HG03095 (cell line): ENCODE data around the gene ARHGDIA.

Experiments used
- ATAC-seq: cut with Tn5 transposase; IDR thresholded peaks from one replicate; pipeline ENCODE4 v1.9.1; 2021; ENCODE audit warnings: moderate library complexity; ENCODE audit not compliant: unreplicated experiment

The ARHGDIA gene

DNA sequence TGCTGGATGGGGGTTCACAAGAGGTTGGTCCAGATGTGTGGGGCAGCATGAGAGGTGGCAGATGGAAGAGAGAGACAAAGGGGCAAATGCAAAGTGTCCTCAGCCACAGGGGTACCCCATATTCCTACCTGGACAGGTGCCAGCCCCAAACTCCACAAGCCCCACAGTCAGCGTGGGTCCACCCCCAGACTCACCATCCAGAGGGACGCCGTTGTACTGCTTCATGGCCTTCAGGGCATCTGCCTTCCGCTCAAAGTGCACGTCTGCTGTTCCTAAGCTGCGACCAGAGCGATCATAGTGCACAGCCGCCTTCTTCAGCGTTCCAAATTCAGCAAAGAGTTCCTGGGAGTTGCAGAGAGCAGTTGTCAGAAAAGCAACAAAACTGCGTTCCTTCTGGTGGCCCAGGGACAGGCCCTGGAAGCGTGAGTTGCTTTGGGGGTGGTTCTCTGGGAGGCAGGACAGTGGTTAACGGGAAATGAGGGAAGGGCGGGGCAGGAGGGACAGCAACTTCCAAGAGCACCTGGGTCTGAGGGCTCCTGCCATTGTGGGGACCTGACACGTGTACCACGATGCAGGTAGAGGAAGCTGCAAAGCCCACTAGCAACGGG is 18.0 kb upstream of the ARHGDIA start:
- no peak for ATAC-seq

DNA sequence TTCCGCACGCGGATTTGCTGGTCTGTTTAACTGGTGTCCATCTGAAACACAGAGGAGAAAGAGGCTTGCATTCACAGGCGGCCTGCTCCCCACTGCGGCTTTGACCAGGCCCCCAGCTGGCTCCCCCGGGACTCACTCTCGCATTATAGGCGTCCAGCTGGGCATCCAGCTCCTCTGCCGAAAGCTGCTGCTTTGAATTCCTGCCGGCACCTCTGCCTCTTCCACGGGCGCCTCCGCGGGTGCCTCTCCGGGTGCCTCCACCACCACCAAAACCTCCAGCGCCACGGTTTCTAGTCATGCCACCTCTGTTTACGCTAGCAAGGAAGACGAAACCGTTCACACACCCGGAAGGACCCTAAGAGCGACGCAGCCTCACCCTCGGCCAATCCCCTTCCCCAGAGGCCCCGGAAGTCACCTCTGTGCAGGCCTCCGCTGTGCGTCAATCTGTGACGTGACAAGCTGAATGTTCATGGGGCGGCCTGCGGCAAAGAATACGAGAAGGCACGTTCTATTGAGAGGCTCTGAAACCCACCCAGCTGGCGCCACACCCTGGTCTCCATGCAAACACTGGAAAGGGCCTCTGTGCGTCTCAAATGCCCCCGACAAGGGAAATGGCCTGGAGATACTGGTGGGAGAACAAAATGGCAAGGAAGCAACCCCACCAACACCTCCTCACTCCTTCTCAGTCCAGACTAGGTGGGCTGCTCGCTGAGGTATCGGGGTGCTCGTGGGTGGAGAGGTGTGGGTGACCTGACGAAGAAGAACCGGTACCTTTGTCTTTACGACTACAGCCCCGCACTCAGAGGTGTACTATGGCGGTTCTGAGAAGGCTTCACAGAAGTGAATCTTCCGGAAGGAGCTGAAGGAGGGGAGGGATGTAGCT is 17.2 kb upstream of the ARHGDIA start:
- no peak for ATAC-seq

GRCh38 chr17:81885869-81886548 is 14.9 kb upstream of the ARHGDIA start:
- no peak for ATAC-seq

DNA sequence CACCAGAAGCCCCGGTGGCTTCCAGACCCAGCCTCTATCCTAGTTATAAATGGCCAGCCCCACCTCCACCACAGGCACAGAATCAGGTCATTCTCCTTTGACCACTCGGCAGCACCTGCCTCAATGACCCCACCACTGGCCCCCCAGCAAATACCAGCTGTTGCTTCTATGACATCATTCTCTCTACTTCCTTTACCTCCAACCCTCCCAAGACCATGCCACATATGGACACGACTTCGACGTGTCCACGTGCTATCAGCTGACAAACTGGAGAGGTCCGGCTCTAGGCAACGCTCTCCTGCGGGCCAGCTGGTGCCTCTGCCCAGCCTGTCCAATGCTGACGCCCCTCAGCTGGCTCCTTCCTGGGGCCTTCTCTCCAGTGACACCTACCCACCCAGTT is 14.3 kb upstream of the ARHGDIA start:
- no peak for ATAC-seq

- ATAC-seq: no peak
These were observed 13.8 kb upstream of the ARHGDIA start for GRCh38 chr17:81884968-81885367.

GRCh38 chr17:81884520-81884919 is 13.4 kb upstream of the ARHGDIA start:
- ATAC-seq: no peak

DNA sequence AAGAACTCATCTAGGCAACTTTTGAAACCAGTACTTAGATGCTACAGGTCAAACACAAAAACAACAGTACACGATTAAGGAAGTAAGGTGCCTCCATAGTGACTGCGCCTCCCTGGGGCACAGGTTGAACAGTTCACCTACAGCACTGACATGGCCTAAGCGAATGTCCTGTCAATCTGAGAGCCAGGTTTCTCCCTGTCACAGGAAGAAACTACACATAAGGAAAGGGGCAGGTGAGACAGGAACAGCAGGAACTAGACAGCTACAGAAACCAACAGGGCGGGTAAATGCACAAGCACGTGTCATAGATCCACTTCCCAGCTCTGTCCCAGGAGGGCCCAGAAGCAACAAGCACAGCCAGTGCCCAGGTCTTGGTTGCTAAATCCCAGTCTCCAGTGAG is 8.0 kb upstream of the ARHGDIA start:
- no peak for ATAC-seq

DNA sequence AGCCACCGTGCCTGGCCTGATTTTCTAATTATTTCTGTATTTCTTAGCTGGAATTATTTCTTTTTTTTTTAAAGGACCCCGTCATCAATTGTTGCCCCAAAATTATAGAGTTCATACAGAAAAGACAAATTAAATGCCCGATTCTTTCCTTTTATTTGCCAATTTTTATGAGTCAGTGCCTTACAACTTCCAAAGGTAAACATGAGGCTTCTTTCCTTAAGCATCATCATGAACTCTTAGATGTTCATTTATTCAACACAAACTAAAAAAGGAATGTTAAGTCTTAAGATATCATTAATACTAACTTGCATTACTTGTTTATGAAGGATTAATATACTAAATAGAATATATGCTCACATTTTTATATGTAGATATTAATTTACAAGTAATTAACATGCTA is 7.2 kb upstream of the ARHGDIA start:
- ATAC-seq: no peak

DNA sequence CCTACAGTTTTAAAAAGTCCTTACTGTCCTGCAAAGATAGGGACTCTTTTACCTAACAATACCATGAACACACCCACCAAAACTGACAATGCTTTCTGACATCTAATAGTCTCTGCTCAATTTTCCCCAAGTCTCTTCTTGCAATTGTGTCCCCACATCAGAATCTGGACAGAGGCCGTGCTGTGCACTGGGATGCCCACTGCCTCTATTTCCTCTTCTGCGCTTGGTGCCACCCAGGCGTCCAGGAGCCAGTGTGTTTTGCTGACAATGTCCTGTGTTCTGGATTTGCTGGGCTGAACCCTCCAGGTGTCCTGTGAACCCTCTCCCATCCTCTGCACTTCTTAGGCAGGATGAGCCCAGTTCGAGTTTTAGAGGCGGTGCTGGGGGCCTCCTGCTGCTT is 6.4 kb upstream of the ARHGDIA start:
- no peak for ATAC-seq

DNA sequence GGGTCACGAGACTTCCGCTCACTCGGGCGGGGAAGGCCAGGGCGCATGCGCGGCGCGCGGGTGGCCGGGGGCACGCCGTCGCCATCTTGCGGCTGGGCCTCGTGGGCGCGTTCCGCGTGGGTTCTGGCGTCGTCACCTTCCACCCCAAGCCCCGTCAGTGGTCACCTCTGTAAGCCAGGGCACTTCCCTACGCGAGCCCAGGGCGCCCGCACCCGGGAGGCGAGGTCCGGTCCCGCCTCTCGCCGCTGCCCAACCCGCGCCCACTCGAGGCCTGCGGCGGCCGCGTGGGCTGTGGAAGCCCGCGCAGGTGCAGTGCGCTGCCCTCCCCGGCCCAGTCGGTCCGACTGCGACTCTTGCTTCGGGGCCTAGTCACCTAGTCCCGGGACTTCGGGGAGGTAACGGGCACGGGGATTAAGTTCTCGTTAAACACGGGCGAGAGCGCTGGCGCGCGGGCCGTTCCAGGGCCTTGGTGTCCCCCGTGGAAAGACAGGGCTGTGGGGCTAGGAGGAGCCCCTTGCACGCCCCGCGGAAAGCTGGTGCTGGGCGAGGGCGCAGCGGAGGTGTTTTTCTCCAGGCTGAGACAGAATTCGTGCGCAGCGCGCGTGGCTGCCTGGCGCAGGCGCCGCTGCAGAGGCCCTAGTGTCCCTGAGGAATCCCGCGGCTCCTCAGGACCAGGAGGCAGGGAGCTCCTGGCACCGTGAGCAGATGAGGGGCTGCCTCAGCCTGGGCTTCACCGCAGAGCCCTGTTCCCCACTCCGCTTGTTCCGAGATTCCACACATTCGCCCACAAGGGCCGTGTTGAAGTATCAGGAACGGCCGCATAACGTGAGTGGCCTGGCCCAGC is 472 bp upstream of the ARHGDIA start:
- peak; percentile 3 for ATAC-seq

- ATAC-seq: peak; percentile 16
These were observed 781 bp downstream of the ARHGDIA start for GRCh38 chr17:81870131-81870980.

- ATAC-seq: no peak
These were observed 1.7 kb downstream of the ARHGDIA start for GRCh38 chr17:81869221-81870130.

DNA sequence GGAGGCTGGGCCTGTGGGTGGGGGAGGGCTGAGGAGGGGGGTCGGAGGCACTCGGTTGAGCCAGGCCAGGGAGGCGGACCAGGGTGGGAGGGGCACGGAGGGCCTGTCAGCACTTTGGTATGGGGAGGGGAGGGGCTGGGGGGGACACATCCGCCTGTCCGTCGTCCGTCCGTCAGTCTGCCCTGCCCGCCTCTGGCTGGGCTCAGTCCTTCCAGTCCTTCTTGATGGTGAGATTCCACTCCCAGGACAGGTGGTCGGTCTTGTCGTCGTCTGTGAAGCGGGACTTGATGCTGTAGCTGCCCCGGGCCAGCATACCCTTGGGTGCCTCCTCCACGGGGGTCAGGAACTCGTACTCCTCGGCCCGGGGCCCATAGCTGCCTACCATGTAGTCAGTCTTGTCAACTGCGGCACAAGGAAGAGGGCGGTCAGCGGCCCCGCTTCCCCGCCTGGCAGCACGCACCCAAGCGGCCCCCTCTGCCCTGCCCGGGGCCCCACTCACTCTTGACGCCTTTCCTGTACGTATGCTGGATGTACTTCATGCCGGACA is 2.4 kb downstream of the ARHGDIA start:
- no peak for ATAC-seq

GRCh38 chr17:81867991-81868673 is 3.0 kb downstream of the ARHGDIA start:
- ATAC-seq: no peak

GRCh38 chr17:81867170-81867990 is 3.8 kb downstream of the ARHGDIA start:
- ATAC-seq: no peak

- no peak for ATAC-seq
These were observed 4.5 kb downstream of the ARHGDIA start for GRCh38 chr17:81866440-81867169.
